Muscle of leg (tissue), 11 donors: ENCODE measurements around the gene BTBD17. TPM values are rescaled to one million over a fixed set of nuclear protein-coding genes. Genes with fewer than 3 reads are reported as not detected.

Source experiments
- DNase-seq: peaks from one replicate; pipeline ENCODE4 v3.0.0; 2013
- H3K27ac ChIP-seq: one replicate; pipeline ENCODE4 v1.5.1; 2013; ENCODE audit warnings: mild to moderate bottlenecking, low read length, control low read depth
- H3K27me3 ChIP-seq: one replicate; pipeline ENCODE4 v1.6.1; 2013; ENCODE audit warnings: low read length; ENCODE audit not compliant: control insufficient read depth, insufficient read depth
- H3K36me3 ChIP-seq: one replicate; pipeline ENCODE4 v1.6.1; 2013; ENCODE audit warnings: low read length; ENCODE audit not compliant: control insufficient read depth, insufficient read depth
- H3K4me1 ChIP-seq: one replicate; pipeline ENCODE4 v1.6.1; 2013; ENCODE audit warnings: low read length; ENCODE audit not compliant: control insufficient read depth, insufficient read depth
- H3K4me3 ChIP-seq: one replicate; pipeline ENCODE4 v1.5.1; 2013; ENCODE audit warnings: low read length, control low read depth
- H3K9me3 ChIP-seq: replicated peaks from 2 replicates; pipeline ENCODE4 v1.6.1; 2013; ENCODE audit warnings: low read depth, low read length; ENCODE audit not compliant: control insufficient read depth
- WGBS: methylation state at CpG from one replicate; pipeline ENCODE4 v1.1.5; 2013; ENCODE audit warnings: missing lambda C conversion rate; ENCODE audit not compliant: insufficient coverage; 5-methylcytosine and 5-hydroxymethylcytosine counted together
- polyA plus RNA-seq, 8 donors: library from polyadenylated mRNA; unstranded; fragments of 120-200 nt; gene quantifications; one replicate each; pipeline versions ENCODE4 v1.2.1 to v1.2.3, GENCODE V29; 2013; ENCODE audit warnings: inconsistent platforms in 1 of 8, low replicate concordance in 1 of 8; ENCODE audit not compliant: insufficient read length in 8 of 8, insufficient read depth in 1 of 8
- total RNA-seq: library from RNA; stranded (reverse); fragments of 120-200 nt; gene quantifications from one replicate; pipeline ENCODE4 v1.2.4, GENCODE V29; 2013

Gene BTBD17
- total and polyA plus RNA-seq, 9 donors, result 0.06 to 0.28 (median 0.11) TPM; not detected in 3

DNA sequence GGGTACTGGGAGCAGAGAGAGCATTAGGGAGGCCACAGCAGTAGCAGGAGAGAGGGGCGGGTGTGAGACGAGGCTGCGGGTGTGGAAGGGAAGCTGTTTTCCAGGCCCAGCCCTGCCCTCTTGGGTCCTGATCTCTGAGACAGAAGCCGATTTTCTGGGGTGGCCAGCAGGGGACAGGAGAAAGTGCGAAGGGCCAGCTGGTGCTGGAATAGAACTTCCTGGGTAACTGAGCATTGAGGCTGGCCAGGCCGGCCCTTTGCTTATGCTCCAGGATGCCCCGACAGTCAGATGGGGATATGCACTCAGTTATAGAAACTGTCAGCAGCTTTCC lies 804 bp downstream of the BTBD17 start:
- DNase-seq, result no peak
- no peak overlapping the region for H3K4me3 ChIP-seq
- H3K27me3 ChIP-seq, result peaks cover 34% of the 10 kb centered on the region
- no peaks in the 10 kb centered on the region for H3K36me3 ChIP-seq
- H3K27ac ChIP-seq, result no peak overlapping the region
- 43% methylated on average over 6 of the region's 7 CpGs for WGBS
- H3K9me3 ChIP-seq, result no peaks in the 10 kb centered on the region
- H3K4me1 ChIP-seq, result peaks cover 32% of the 10 kb centered on the region

- Histone ChIP-seq H3K27ac (no peak overlapping the region), H3K27me3 (peaks cover 42% of the 10 kb centered on the region), H3K9me3 (no peaks in the 10 kb centered on the region), H3K36me3 (no peaks in the 10 kb centered on the region), H3K4me1 (peaks cover 32% of the 10 kb centered on the region), H3K4me3 (no peak overlapping the region)
- 95% methylated on average over 22 of the region's 22 CpGs for WGBS
- DNase-seq, result no peak
Measured at GRCh38 chr17:74359916-74360315, 1.8 kb downstream of the BTBD17 start.

DNA sequence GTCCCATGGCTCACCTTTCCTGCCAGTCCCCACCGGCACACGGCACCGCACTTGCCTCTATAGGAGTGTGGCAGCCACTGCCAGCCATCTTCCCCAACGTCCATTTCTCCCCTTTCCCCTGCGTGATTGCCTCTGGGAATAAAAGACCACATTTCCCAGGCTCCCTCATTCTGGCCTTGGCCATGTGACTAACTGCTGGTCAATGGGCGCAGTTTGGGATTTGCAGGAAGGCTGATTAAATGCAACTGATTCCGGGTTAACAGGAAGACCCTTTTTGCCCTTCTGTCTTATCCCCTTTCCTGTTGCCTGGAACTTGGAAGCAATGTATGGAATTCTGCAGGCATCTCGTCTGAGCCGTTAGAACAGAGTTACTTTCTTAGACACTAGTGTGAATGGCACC lies 3.0 kb downstream of the BTBD17 start:
- Histone ChIP-seq H3K36me3 (no peaks in the 10 kb centered on the region), H3K4me3 (no peak overlapping the region), H3K27ac (no peak overlapping the region), H3K27me3 (peaks cover 53% of the 10 kb centered on the region), H3K9me3 (no peaks in the 10 kb centered on the region), H3K4me1 (peaks cover 32% of the 10 kb centered on the region)
- 80% methylated on average over 4 of the region's 9 CpGs for WGBS
- no peak for DNase-seq

DNA sequence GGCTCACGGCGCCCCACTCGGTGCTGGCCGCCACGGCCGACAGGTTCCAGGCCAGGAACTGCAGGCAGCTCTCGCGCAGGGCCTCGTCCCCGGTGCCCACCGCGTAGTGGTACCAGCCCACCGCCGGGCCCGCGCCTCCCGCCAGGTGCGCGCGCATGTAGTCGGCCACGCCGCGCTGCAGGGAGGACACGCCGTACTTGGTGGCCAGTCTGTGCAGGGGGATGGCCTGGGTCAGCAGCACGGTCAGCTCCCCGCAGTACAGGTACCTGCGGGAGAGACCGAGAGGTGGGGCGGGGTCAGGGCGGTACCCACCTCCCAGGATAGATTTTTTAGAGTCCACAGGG lies 4.2 kb downstream of the BTBD17 start:
- WGBS, result 8% methylated on average over 32 of the region's 32 CpGs
- Histone ChIP-seq H3K9me3 (no peaks in the 10 kb centered on the region), H3K36me3 (no peaks in the 10 kb centered on the region), H3K27ac (no peak overlapping the region), H3K27me3 (peaks cover 65% of the 10 kb centered on the region), H3K4me1 (peaks cover 26% of the 10 kb centered on the region), H3K4me3 (no peak overlapping the region)
- DNase-seq, result no peak

DNA sequence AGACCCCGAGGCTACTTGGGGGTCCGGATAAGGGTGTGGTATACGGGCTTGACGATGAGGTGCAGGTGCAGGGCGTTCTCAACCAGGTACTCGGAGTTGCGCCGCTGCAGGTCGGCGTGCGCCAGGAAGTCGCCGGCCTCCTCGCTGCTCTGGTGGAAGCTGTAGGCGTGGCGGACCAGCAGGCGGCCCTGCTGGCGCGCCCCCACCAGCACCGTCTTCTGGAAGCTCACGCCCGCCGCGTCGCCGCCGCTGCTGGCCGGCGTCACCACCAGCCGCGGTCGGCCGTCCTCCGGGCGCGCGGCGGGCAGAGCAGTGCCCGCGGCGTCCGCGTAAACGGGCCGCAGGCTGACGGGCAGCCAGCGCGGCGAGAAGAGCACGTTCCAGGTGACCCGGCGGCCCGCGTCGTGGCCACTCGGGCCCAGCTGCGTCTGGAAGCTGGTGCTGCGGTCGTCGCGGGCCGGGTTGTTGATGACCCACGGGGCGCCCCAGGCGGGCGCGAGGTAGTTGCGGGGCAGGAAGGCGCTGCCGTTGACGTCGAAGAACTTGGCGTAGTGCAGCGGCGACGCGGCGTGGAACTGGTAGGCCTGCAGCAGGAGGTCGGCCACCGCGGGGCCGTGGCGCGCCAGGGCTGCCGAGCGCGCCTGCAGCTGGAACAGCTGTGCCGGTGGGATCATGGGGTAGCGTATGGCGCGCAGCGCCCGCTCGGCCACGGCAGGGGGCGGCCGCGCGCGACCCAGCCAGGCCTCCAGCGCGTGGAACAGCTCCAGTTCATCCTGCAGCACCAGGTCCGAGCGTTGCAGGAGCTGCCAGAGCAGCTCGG lies 4.8 kb downstream of the BTBD17 start:
- H3K27ac ChIP-seq, result no peak overlapping the region
- peaks cover 20% of the 10 kb centered on the region for H3K4me1 ChIP-seq
- 1% methylated on average over 105 of the region's 105 CpGs for WGBS
- no peaks in the 10 kb centered on the region for H3K9me3 ChIP-seq
- peak; percentile 45 for DNase-seq
- H3K36me3 ChIP-seq, result no peaks in the 10 kb centered on the region
- H3K4me3 ChIP-seq, result peak overlapping the region; percentile 17
- peaks cover 70% of the 10 kb centered on the region for H3K27me3 ChIP-seq

DNA sequence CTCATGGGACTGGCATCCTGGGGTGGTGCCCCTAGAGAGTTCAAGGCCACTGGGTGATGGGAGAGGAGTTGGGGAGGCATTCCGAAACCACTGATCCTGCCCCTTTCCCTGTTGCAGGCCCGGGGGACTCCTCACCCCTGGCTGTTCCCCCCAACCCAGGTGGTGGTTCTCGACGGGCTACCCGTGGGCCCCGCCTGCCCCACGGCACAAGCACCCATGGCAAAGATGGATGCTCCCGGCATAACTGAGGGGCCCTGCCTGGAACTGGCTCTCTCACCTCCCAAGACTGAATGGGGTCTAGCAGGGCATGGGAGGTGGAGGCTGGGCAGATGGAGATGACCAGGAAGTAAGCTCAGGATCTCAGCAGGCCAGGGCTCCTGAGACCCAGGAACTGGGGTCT lies 6.6 kb downstream of the BTBD17 start:
- DNase-seq, result no peak
- Histone ChIP-seq H3K9me3 (no peaks in the 10 kb centered on the region), H3K27ac (no peak overlapping the region), H3K27me3 (peaks cover 85% of the 10 kb centered on the region), H3K4me3 (no peak overlapping the region), H3K36me3 (no peaks in the 10 kb centered on the region), H3K4me1 (peaks cover 10% of the 10 kb centered on the region)
- WGBS, result 82% methylated on average over 5 of the region's 8 CpGs

DNA sequence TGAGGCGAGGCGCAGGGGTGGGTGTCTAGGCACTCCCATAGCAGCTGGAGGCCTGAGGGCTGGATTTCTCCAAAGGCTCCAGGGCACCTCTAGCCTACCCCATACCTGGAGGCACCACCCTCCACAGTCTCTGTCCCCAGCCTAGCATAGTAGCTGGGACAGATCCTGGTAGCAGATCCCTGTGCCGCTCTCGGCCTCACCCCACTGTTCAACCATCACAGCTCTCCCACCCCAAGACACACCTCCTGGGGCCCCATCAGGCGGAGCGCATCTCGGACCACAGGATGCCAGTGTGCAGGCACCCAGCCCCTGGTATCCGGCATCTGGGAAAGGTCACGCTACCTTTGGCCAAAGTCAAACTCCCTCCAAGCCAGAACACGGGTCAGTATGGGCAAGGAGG lies 7.1 kb downstream of the BTBD17 start:
- no peak overlapping the region for H3K27ac ChIP-seq
- H3K4me3 ChIP-seq, result no peak overlapping the region
- H3K9me3 ChIP-seq, result no peaks in the 10 kb centered on the region
- no peaks in the 10 kb centered on the region for H3K36me3 ChIP-seq
- H3K27me3 ChIP-seq, result peaks cover 87% of the 10 kb centered on the region
- peaks cover 10% of the 10 kb centered on the region for H3K4me1 ChIP-seq
- 88% methylated on average over 4 of the region's 10 CpGs for WGBS
- DNase-seq, result no peak

GRCh38 chr17:74354123-74354522 lies 7.5 kb downstream of the BTBD17 start:
- no peaks in the 10 kb centered on the region for H3K9me3 ChIP-seq
- H3K4me1 ChIP-seq, result peaks cover 10% of the 10 kb centered on the region
- no peak for DNase-seq
- no peak overlapping the region for H3K4me3 ChIP-seq
- 3% methylated on average over 20 of the region's 29 CpGs for WGBS
- peaks cover 91% of the 10 kb centered on the region for H3K27me3 ChIP-seq
- H3K27ac ChIP-seq, result no peak overlapping the region
- H3K36me3 ChIP-seq, result no peaks in the 10 kb centered on the region

- no peak overlapping the region for H3K4me3 ChIP-seq
- peaks cover 10% of the 10 kb centered on the region for H3K4me1 ChIP-seq
- no peak overlapping the region for H3K27ac ChIP-seq
- H3K36me3 ChIP-seq, result no peaks in the 10 kb centered on the region
- H3K9me3 ChIP-seq, result no peaks in the 10 kb centered on the region
- WGBS, result 88% methylated on average over 6 of the region's 10 CpGs
- no peak for DNase-seq
- H3K27me3 ChIP-seq, result peaks cover 91% of the 10 kb centered on the region
Measured at GRCh38 chr17:74353446-74354060, 8.1 kb downstream of the BTBD17 start.

DNA sequence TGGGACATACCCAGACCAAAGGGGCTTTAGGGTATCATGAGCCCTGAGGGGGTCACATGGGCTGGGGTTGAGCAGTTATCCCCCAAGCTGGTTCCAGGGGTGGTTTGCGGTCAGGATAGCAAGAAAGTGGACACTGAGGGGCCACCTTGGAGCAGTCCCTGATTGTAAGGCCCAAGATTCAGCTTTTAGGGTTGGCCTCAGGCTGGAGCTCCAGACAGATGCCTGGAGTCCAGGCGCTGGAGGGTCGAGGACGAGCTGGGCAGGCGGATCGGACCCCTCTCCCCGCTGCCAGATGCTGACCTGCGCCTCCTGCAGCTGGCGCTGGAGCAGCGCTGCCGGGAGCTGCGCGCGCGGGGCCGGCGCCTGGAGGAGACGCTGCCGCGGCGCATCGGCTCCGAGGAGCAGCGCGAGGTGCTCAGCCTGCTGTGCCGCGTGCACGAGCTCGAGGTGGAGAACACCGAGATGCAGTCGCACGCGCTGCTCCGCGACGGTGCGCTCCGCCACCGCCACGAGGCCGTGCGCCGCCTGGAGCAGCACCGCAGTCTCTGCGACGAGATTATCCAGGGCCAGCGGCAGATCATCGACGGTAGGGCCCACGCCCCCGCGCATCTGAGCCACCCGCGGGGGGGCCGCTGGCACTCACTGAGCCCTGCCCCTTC lies 10.0 kb downstream of the BTBD17 start:
- Histone ChIP-seq H3K27me3 (peaks cover 86% of the 10 kb centered on the region), H3K27ac (no peak overlapping the region), H3K36me3 (no peaks in the 10 kb centered on the region), H3K4me3 (no peak overlapping the region), H3K9me3 (no peaks in the 10 kb centered on the region), H3K4me1 (peaks cover 4% of the 10 kb centered on the region)
- DNase-seq, result no peak
- 2% methylated on average over 53 of the region's 55 CpGs for WGBS
